Chondrocyte (in vitro differentiated cells): ENCODE data around the gene TNFRSF12A. TPM values are rescaled to one million over a fixed set of nuclear protein-coding genes. Genes with fewer than 3 reads are reported as not detected.

ENCODE experiments used
- DNase-seq: peaks from one replicate; pipeline ENCODE4 v3.0.0; 2021; ENCODE audit warnings: mixed read lengths, low spot score
- H3K27ac Mint-ChIP-seq: one replicate; pipeline ENCODE4 v1.8.0; 2021; ENCODE audit warnings: mild to moderate bottlenecking, moderate library complexity, mixed read lengths; ENCODE audit not compliant: unreplicated experiment
- H3K27me3 Mint-ChIP-seq: 2 replicates; pipeline ENCODE4 v1.8.0; 2021; ENCODE audit warnings: low read depth, mixed read lengths
- H3K36me3 Mint-ChIP-seq: 2 replicates; pipeline ENCODE4 v1.8.0; 2021; ENCODE audit warnings: low read depth, mixed read lengths
- H3K4me1 Mint-ChIP-seq: 2 replicates; pipeline ENCODE4 v1.8.0; 2021; ENCODE audit warnings: low read depth, mild to moderate bottlenecking, mixed read lengths
- H3K4me3 Mint-ChIP-seq: one replicate; pipeline ENCODE4 v1.8.0; 2021; ENCODE audit warnings: mild to moderate bottlenecking, moderate library complexity, mixed read lengths; ENCODE audit not compliant: unreplicated experiment
- H3K9me3 Mint-ChIP-seq: 2 replicates; pipeline ENCODE4 v1.8.0; 2021; ENCODE audit warnings: low read depth, mixed read lengths
- total RNA-seq: library from RNA; stranded (reverse); gene quantifications from 3 replicates; pipeline ENCODE4 v1.2.1, GENCODE V29; 2021
- TF ChIP-seq, protein P1 (sequence below): fragments of 200-600 bp; sonication (generic); IDR thresholded peaks from 2 replicates; pipeline ENCODE4 v1.5.0; 2021; ENCODE audit warnings: antibody characterized with exemption, mild to moderate bottlenecking, moderate library complexity

Gene TNFRSF12A
- total RNA-seq, 1 donor from 2014 or later = 165 TPM

DNA sequence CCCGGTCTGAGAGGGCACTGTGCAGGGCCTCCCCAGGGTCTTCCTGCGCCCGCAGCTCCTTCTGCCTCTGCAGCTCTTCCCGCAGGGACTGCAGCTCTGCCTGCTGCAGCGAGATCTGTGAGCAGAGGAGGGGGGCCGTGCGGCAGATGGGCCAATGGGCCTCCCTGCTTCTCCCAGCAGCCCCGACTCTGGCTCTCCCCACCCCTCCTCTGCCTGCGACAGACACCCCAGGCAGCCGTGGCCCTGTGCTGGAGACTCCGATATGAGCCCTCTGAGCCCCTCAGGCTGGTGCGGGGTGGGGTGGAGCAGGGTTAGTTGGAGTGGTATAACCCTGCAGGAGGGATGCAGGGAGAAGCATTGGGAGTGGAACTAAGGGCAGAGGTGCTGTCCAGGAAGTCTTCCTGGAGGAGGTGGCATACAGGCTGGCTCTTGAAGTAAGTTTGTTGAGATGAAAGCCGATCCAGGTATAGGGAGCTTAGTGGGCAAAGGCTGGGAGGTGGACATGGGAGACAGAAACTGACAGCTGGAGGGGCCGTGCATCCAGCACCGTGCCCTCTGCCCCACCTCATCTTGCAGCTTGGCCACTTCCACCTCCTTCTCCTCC lies 8.7 kb downstream of the TNFRSF12A start:
- peaks cover 5% of the 10 kb centered on the region for H3K4me1 Mint-ChIP-seq
- H3K36me3 Mint-ChIP-seq = peaks cover 11% of the 10 kb centered on the region
- no peaks in the 10 kb centered on the region for H3K9me3 Mint-ChIP-seq
- peaks cover 16% of the 10 kb centered on the region for H3K27me3 Mint-ChIP-seq
- DNase-seq = no peak
- H3K27ac Mint-ChIP-seq = no peak overlapping the region
- TF ChIP-seq, protein P1, sequence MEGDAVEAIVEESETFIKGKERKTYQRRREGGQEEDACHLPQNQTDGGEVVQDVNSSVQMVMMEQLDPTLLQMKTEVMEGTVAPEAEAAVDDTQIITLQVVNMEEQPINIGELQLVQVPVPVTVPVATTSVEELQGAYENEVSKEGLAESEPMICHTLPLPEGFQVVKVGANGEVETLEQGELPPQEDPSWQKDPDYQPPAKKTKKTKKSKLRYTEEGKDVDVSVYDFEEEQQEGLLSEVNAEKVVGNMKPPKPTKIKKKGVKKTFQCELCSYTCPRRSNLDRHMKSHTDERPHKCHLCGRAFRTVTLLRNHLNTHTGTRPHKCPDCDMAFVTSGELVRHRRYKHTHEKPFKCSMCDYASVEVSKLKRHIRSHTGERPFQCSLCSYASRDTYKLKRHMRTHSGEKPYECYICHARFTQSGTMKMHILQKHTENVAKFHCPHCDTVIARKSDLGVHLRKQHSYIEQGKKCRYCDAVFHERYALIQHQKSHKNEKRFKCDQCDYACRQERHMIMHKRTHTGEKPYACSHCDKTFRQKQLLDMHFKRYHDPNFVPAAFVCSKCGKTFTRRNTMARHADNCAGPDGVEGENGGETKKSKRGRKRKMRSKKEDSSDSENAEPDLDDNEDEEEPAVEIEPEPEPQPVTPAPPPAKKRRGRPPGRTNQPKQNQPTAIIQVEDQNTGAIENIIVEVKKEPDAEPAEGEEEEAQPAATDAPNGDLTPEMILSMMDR = no peak
- H3K4me3 Mint-ChIP-seq = no peak overlapping the region

DNA sequence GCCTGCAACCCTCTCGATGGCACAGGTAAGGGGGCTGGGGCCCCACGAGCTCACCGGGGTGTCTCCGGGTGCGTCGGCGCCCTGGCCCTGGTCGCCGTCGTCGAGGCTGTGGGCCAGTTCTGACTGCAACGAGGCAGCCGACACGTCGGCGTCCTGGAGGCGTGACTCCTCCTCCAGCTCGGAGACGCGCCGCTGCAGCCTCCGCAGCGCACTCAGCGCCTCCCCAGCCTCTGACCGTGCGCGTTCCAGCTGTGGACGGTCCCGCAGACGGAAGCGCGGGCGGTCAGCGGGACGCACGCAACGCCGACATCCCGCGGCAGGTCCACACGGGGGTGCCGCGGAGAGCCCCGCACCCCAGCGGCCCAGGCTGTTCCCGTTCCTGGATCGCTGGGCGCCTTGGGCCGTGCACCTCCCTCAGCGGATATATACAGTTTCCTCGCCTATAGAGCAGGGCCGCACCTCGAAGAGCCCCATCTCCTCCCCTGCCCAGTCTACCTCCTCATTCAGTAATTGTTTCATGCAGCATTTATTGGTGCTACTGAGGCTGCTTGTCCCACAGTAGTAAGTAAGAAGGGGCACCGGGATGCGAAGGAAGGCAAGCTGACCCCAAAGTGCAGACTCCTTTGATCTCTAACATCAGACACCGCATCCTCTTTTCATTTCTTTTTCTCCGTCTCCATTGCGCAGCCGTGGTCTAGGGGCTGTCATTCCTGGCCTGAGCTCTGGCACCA lies 9.5 kb downstream of the TNFRSF12A start:
- H3K4me1 Mint-ChIP-seq = no peaks in the 10 kb centered on the region
- no peak for DNase-seq
- H3K4me3 Mint-ChIP-seq = no peak overlapping the region
- H3K27ac Mint-ChIP-seq = no peak overlapping the region
- TF ChIP-seq, protein P1 = no peak
- H3K36me3 Mint-ChIP-seq = peaks cover 8% of the 10 kb centered on the region
- H3K9me3 Mint-ChIP-seq = no peaks in the 10 kb centered on the region
- H3K27me3 Mint-ChIP-seq = peaks cover 20% of the 10 kb centered on the region

GRCh38 chr16:3030222-3031212 lies 10.3 kb downstream of the TNFRSF12A start:
- Mint-ChIP-seq H3K9me3 (no peaks in the 10 kb centered on the region), H3K27me3 (peaks cover 24% of the 10 kb centered on the region), H3K4me3 (no peak overlapping the region), H3K36me3 (peaks cover 8% of the 10 kb centered on the region), H3K4me1 (no peaks in the 10 kb centered on the region), H3K27ac (no peak overlapping the region)
- no peak for DNase-seq
- TF ChIP-seq, protein P1 = no peak

DNA sequence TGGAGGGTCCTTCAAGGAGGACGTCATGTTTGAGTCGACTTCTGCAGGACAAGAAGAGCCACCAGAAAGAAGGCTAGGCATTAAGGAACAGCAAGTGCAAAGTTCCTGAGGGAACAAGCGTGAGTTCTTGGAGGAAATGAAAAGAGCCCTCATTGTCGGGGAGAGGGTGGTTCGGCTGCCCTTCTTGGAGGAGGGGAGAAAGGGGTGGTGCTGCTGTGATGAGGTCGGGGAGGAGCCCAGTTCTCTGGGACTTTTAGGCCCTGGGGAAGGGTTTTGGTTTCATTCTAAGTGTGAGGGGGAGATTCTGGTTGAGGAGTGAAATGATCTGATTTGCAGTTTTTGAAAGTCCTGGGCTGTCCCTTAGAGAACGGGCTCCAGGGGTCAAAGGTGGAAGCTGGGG lies 12.5 kb downstream of the TNFRSF12A start:
- TF ChIP-seq, protein P1 = no peak
- H3K9me3 Mint-ChIP-seq = no peaks in the 10 kb centered on the region
- H3K36me3 Mint-ChIP-seq = no peaks in the 10 kb centered on the region
- no peak for DNase-seq
- no peak overlapping the region for H3K4me3 Mint-ChIP-seq
- peaks cover 3% of the 10 kb centered on the region for H3K4me1 Mint-ChIP-seq
- H3K27me3 Mint-ChIP-seq = peaks cover 37% of the 10 kb centered on the region
- no peak overlapping the region for H3K27ac Mint-ChIP-seq
